Activated CD4-positive, alpha-beta memory T cell treated with anti-CD3 and anti-CD28 coated beads for 36 hours (primary cell): ENCODE measurements around the gene C1orf122. TPM values are rescaled to one million over a fixed set of nuclear protein-coding genes. Genes with fewer than 3 reads are reported as not detected.

Experiments
- CTCF ChIA-PET: fragments of 350-600 bp; sonication (Branson Sonifier 250); formaldehyde crosslinking; loops from one replicate; lab custom pipeline; 2021; ENCODE audit warnings: antibody characterized with exemption, inconsistent platforms; lab: Charles Lee
- POLR2A ChIA-PET: fragments of 350-600 bp; sonication (Branson Sonifier 250); formaldehyde crosslinking; loops from one replicate; lab custom pipeline; 2021; ENCODE audit warnings: antibody characterized with exemption; lab: Charles Lee
- DNase-seq: peaks from one replicate; pipeline ENCODE4 v3.0.0-alpha.2; 2020
- H3K27ac Mint-ChIP-seq: one replicate; pipeline ENCODE4 v1.8.0; 2021; ENCODE audit warnings: mixed read lengths
- H3K27me3 Mint-ChIP-seq: one replicate; pipeline ENCODE4 v1.8.0; 2021; ENCODE audit warnings: mixed read lengths
- H3K36me3 Mint-ChIP-seq: one replicate; pipeline ENCODE4 v1.8.0; 2021; ENCODE audit warnings: mixed read lengths
- H3K4me1 Mint-ChIP-seq: one replicate; pipeline ENCODE4 v1.8.0; 2021; ENCODE audit warnings: low read depth, mixed read lengths
- H3K4me3 Mint-ChIP-seq: one replicate; pipeline ENCODE4 v1.8.0; 2021; ENCODE audit warnings: mild to moderate bottlenecking, mixed read lengths
- H3K9me3 Mint-ChIP-seq: one replicate; pipeline ENCODE4 v1.8.0; 2021; ENCODE audit warnings: mixed read lengths
- intact Hi-C: fragments of 100-400 bp; cut with micrococcal nuclease; formaldehyde crosslinking; loops from one replicate; pipeline ENCODE4 v1.15.1; 2023
- total RNA-seq, 2 experiments: library from RNA; stranded (reverse); gene quantifications; one replicate each; pipeline ENCODE4 v1.2.3, GENCODE V29; 2021

The C1orf122 gene
- total RNA-seq, 2 experiments from 2014 or later, result 18.1 to 19.7 TPM

GRCh38 chr1:37828410-37829074 is 21.0 kb downstream of the C1orf122 start:
- ChIA-PET CTCF (no interaction called here), POLR2A (interaction anchor here (0.7 to 1.2 kb wide), 2 partner anchors 13 to 139 kb away, joined by 3 read pairs; no protein-coding TSS in a partner anchor)
- Mint-ChIP-seq H3K4me1 (peaks cover 13% of the 10 kb centered on the region), H3K27me3 (no peaks in the 10 kb centered on the region), H3K9me3 (no peaks in the 10 kb centered on the region), H3K36me3 (peaks cover 30% of the 10 kb centered on the region), H3K4me3 (no peak overlapping the region), H3K27ac (no peak overlapping the region)
- intact Hi-C loops, result no loop called here
- DNase-seq, result no peak

DNA sequence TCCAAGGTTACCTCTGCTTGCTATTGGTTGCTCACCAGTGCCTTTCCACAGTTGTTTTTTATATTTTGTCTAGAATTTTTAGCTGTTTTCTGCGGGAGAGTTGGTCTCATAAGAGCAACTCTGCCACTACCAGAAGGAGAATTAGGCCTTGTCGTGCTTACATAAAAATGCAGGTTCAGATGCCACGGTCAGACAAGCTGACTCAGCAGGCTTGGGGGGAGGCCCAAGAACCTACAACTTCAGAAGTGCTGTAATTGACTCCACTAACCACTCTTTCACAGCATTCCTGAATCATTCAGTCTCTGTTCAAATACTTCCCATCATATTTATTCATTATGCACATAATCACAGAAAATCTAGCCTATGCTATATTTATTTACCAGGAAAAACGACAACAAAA is 23.5 kb downstream of the C1orf122 start:
- POLR2A ChIA-PET, result no interaction called here
- CTCF ChIA-PET, result interaction anchor here (1.1 kb wide), 1 partner anchor 1001 kb away, joined by 4 read pairs; no protein-coding TSS in a partner anchor
- Mint-ChIP-seq H3K27me3 (no peaks in the 10 kb centered on the region), H3K9me3 (no peaks in the 10 kb centered on the region), H3K4me3 (no peak overlapping the region), H3K27ac (no peak overlapping the region), H3K4me1 (no peaks in the 10 kb centered on the region), H3K36me3 (peaks cover 30% of the 10 kb centered on the region)
- intact Hi-C loops, result no loop called here
- no peak for DNase-seq

- ChIA-PET POLR2A (no interaction called here), CTCF (no interaction called here)
- Mint-ChIP-seq H3K4me1 (no peaks in the 10 kb centered on the region), H3K27ac (no peak overlapping the region), H3K4me3 (no peak overlapping the region), H3K36me3 (peaks cover 34% of the 10 kb centered on the region), H3K9me3 (no peaks in the 10 kb centered on the region), H3K27me3 (no peaks in the 10 kb centered on the region)
- no peak for DNase-seq
- intact Hi-C loops, result no loop called here
These were observed 24.2 kb downstream of the C1orf122 start for GRCh38 chr1:37831809-37832208.

DNA sequence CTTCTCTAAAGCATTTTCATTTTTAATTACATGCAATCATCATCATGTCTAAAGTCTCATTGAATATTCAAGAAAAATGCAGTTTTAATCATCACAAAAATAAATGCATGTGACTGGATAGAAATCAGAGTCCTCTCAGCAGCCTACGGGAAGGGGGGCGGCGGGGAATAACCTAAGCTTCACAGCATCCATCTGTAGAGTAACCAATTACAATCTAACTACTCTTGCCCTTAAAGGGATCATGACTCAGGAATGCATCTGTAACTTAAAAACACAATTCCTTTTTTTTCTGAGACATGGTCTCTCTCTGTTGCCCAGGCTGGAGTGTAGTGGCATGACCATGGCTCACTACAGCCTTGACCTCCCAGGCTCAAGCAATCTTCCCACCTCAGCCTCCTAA is 29.2 kb downstream of the C1orf122 start:
- POLR2A ChIA-PET, result no interaction called here

GRCh38 chr1:37839676-37840075 is 32.1 kb downstream of the C1orf122 start:
- Mint-ChIP-seq H3K9me3 (no peaks in the 10 kb centered on the region), H3K27me3 (no peaks in the 10 kb centered on the region), H3K4me1 (peaks cover 2% of the 10 kb centered on the region), H3K4me3 (no peak overlapping the region), H3K36me3 (peaks cover 13% of the 10 kb centered on the region), H3K27ac (no peak overlapping the region)
- intact Hi-C loops, result no loop called here
- CTCF ChIA-PET, result interaction anchor here (0.7 kb wide), 1 partner anchor 8 kb away, joined by 3 read pairs; no protein-coding TSS in a partner anchor
- no peak for DNase-seq
- POLR2A ChIA-PET, result no interaction called here

More for the DNA sequence above, 29.2 kb downstream of the C1orf122 start:
- Mint-ChIP-seq H3K36me3 (peaks cover 28% of the 10 kb centered on the region), H3K27ac (no peak overlapping the region), H3K4me3 (no peak overlapping the region), H3K9me3 (no peaks in the 10 kb centered on the region), H3K4me1 (no peaks in the 10 kb centered on the region), H3K27me3 (no peaks in the 10 kb centered on the region)
- CTCF ChIA-PET, result no interaction called here
- intact Hi-C loops, result no loop called here
- DNase-seq, result no peak

DNA sequence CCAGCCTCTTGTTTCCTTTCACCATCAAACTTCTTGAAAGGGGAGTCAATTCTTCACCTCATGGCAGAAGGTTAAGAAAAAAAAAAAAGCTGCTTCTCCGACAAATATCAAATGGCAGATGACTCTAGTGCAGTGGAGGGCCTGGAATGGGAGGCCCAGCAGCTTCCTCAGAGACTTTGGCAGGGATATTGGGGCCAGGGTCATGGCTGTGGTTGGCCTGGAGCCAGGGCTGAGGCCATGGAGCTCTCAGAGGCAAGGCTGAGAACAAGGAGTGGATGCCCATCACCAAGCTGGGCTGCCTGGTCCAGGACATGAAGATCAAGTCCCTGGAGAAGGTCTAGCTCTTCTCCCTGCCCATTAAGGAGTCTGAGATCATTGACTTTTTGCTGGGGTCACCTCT is 33.1 kb downstream of the C1orf122 start:
- POLR2A ChIA-PET, result interaction anchor here (1.2 kb wide), 1 partner anchor 12 kb away, joined by 3 read pairs; no protein-coding TSS in a partner anchor

GRCh38 chr1:37841652-37842051 is 34.1 kb downstream of the C1orf122 start:
- no peak overlapping the region for H3K4me3 Mint-ChIP-seq
- ChIA-PET CTCF (interaction anchor here (1.4 kb wide), 1 partner anchor 18 kb away, joined by 3 read pairs; no protein-coding TSS in a partner anchor), POLR2A (interaction anchor here (1.2 kb wide), 1 partner anchor 13 kb away, joined by 3 read pairs; no protein-coding TSS in a partner anchor)
- no peaks in the 10 kb centered on the region for H3K27me3 Mint-ChIP-seq
- no peak for DNase-seq
- H3K9me3 Mint-ChIP-seq, result no peaks in the 10 kb centered on the region
- H3K4me1 Mint-ChIP-seq, result peaks cover 22% of the 10 kb centered on the region
- H3K27ac Mint-ChIP-seq, result no peak overlapping the region
- peaks cover 7% of the 10 kb centered on the region for H3K36me3 Mint-ChIP-seq
- intact Hi-C loops, result no loop called here

More for the DNA sequence above, 33.1 kb downstream of the C1orf122 start:
- Mint-ChIP-seq H3K9me3 (no peaks in the 10 kb centered on the region), H3K4me1 (peaks cover 13% of the 10 kb centered on the region), H3K36me3 (peaks cover 11% of the 10 kb centered on the region), H3K27ac (no peak overlapping the region), H3K27me3 (no peaks in the 10 kb centered on the region), H3K4me3 (no peak overlapping the region)
- intact Hi-C loops, result no loop called here
- CTCF ChIA-PET, result interaction anchor here (1.0 kb wide), 1 partner anchor 19 kb away, joined by 4 read pairs; the partner anchor contains the start of gene MTF1
- DNase-seq, result no peak

DNA sequence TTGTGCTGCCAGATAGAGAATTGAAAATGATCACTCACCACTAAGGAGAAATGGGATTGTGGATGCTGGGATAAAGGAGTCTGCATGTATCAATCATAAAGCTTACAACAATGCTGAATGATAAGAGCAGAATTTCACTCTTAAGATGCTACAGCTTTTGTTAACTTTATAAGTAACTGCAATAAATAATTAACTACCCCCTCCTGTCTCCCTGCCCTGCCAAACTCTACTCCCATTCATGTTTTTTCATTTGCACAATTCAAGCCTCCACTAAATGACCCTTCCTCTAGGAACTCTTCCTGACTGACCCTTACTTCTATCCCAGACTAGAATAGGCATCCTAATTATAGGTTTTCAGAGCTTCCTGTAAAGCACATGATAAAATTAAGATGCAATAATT is 36.9 kb downstream of the C1orf122 start:
- no peak overlapping the region for H3K4me3 Mint-ChIP-seq
- peaks cover 8% of the 10 kb centered on the region for H3K36me3 Mint-ChIP-seq
- H3K27ac Mint-ChIP-seq, result no peak overlapping the region
- no peaks in the 10 kb centered on the region for H3K27me3 Mint-ChIP-seq
- no peak for DNase-seq
- peaks cover 33% of the 10 kb centered on the region for H3K4me1 Mint-ChIP-seq
- intact Hi-C loops, result no loop called here
- ChIA-PET POLR2A (interaction anchor here (0.5 kb wide), 1 partner anchor 58 kb away, joined by 3 read pairs; no protein-coding TSS in a partner anchor), CTCF (no interaction called here)
- no peaks in the 10 kb centered on the region for H3K9me3 Mint-ChIP-seq

- H3K4me3 Mint-ChIP-seq, result no peak overlapping the region
- no peaks in the 10 kb centered on the region for H3K27me3 Mint-ChIP-seq
- H3K9me3 Mint-ChIP-seq, result no peaks in the 10 kb centered on the region
- ChIA-PET CTCF (no interaction called here), POLR2A (no interaction called here)
- H3K4me1 Mint-ChIP-seq, result peaks cover 33% of the 10 kb centered on the region
- DNase-seq, result no peak
- intact Hi-C loops, result no loop called here
- H3K27ac Mint-ChIP-seq, result no peak overlapping the region
- H3K36me3 Mint-ChIP-seq, result peaks cover 8% of the 10 kb centered on the region
These were observed 37.6 kb downstream of the C1orf122 start for GRCh38 chr1:37845049-37845646.

GRCh38 chr1:37845786-37846185 is 38.2 kb downstream of the C1orf122 start:
- Mint-ChIP-seq H3K4me3 (no peak overlapping the region), H3K27me3 (no peaks in the 10 kb centered on the region), H3K9me3 (no peaks in the 10 kb centered on the region), H3K4me1 (peaks cover 33% of the 10 kb centered on the region), H3K36me3 (peaks cover 8% of the 10 kb centered on the region), H3K27ac (no peak overlapping the region)
- CTCF ChIA-PET, result no interaction called here
- intact Hi-C loops, result no loop called here
- no peak for DNase-seq
- POLR2A ChIA-PET, result no interaction called here

- ChIA-PET POLR2A (no interaction called here), CTCF (interaction anchor here (1.0 kb wide), 1 partner anchor 13 kb away, joined by 4 read pairs; the partner anchor contains the start of gene MTF1)
- Mint-ChIP-seq H3K4me3 (peak overlapping the region; percentile 28), H3K4me1 (peaks cover 33% of the 10 kb centered on the region), H3K9me3 (no peaks in the 10 kb centered on the region), H3K27me3 (no peaks in the 10 kb centered on the region), H3K36me3 (peaks cover 5% of the 10 kb centered on the region), H3K27ac (peak overlapping the region; percentile 39)
- intact Hi-C loops, result no loop called here
- DNase-seq, result no peak
These were observed 39.2 kb downstream of the C1orf122 start for GRCh38 chr1:37846647-37847339.

GRCh38 chr1:37849480-37849879 is 41.9 kb downstream of the C1orf122 start:
- Mint-ChIP-seq H3K27ac (no peak overlapping the region), H3K4me1 (peaks cover 44% of the 10 kb centered on the region), H3K4me3 (no peak overlapping the region), H3K9me3 (no peaks in the 10 kb centered on the region), H3K27me3 (no peaks in the 10 kb centered on the region), H3K36me3 (peaks cover 17% of the 10 kb centered on the region)
- DNase-seq, result no peak
- intact Hi-C loops, result no loop called here
- ChIA-PET CTCF (interaction anchor here (3.7 kb wide), 1 partner anchor 10 kb away, joined by 37 read pairs; the partner anchor contains the start of gene MTF1), POLR2A (no interaction called here)
